HT-29 (cell line): ENCODE data around the gene NEDD4. TPM values are rescaled to one million over a fixed set of nuclear protein-coding genes. Genes with fewer than 3 reads are reported as not detected.

Source experiments
- DNase-seq: peaks from one replicate; pipeline ENCODE4 v3.0.0-alpha.2; 2015; ENCODE audit warnings: low spot score
- small RNA-seq: library from RNA; depleted of rRNA; stranded (forward); fragments of <200 nt; gene quantifications from one replicate; pipeline ENCODE3, GENCODE V24; 2014
- total RNA-seq: library from RNA; depleted of rRNA; stranded (reverse); fragments of >200 nt; shearing (Covaris generic); gene quantifications from 2 replicates; pipeline ENCODE4 v1.2.3, GENCODE V29; 2014

The NEDD4 gene
- total RNA-seq, 1 experiment from 2014 or later = 6.2 TPM

- no peak for DNase-seq
These were observed 209.1 kb downstream of the NEDD4 start for GRCh38 chr15:55784286-55784685.

GRCh38 chr15:55782901-55783300 is 210.5 kb downstream of the NEDD4 start:
- no peak for DNase-seq

GRCh38 chr15:55780292-55780691 is 213.1 kb downstream of the NEDD4 start:
- DNase-seq = no peak

- DNase-seq = no peak
These were observed 214.5 kb downstream of the NEDD4 start for GRCh38 chr15:55778932-55779331.

Small RNA genes within 50 kb of the gene (small RNA-seq; reads per million reads assigned to genes)
- gene RN7SL568P = not detected
